ENCODE results near the gene MTCL1. TPM values are rescaled to one million over a fixed set of nuclear protein-coding genes. Genes with fewer than 3 reads are reported as not detected.
A peak's percentile ranks its signal among the peaks of the same experiment; 100 is the strongest.

The MTCL1 gene
- total RNA-seq, 1 experiment from 2014 or later: 11.6 TPM

DNA sequence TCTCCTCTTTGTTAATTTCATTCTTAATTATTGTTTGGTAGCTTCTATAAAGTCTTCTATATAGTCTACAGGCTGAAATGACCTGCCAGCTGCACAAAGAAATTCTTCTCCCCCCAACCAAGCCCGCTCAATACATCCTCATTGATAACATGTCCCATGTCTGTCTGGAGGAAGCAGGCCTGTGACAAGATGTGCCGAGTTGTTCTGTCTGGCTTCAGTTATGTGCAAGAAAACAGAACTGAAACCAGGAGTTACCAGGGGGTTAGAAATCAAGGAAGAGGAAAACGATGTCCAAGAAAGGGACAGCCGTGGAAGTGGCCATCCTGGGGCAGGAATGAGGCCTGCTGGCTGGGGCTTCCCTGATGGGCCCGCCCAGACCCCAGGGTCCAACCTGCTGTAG lies 57.6 kb downstream of the MTCL1 start:
- Mint-ChIP-seq H3K27ac (ENCODE audit: low read depth, unreplicated experiment) (peak overlapping the region; percentile 70), H3K36me3 (ENCODE audit: insufficient read depth, unreplicated experiment) (peaks cover 11% of the 10 kb centered on the region), H3K4me1 (ENCODE audit: insufficient read depth, unreplicated experiment) (no peaks in the 10 kb centered on the region), H3K27me3 (ENCODE audit: insufficient read depth, unreplicated experiment) (no peaks in the 10 kb centered on the region), H3K4me3 (ENCODE audit: unreplicated experiment) (no peak overlapping the region), H3K9me3 (ENCODE audit: unreplicated experiment) (peaks cover 14% of the 10 kb centered on the region)
- intact Hi-C loops (cut with micrococcal nuclease): no loop called here
- CTCF ChIA-PET: interaction anchor here (0.6 to 0.7 kb wide), 2 partner anchors 35 to 277 kb away, joined by 3 read pairs; no protein-coding TSS in a partner anchor
- TF ChIP-seq, protein P1, sequence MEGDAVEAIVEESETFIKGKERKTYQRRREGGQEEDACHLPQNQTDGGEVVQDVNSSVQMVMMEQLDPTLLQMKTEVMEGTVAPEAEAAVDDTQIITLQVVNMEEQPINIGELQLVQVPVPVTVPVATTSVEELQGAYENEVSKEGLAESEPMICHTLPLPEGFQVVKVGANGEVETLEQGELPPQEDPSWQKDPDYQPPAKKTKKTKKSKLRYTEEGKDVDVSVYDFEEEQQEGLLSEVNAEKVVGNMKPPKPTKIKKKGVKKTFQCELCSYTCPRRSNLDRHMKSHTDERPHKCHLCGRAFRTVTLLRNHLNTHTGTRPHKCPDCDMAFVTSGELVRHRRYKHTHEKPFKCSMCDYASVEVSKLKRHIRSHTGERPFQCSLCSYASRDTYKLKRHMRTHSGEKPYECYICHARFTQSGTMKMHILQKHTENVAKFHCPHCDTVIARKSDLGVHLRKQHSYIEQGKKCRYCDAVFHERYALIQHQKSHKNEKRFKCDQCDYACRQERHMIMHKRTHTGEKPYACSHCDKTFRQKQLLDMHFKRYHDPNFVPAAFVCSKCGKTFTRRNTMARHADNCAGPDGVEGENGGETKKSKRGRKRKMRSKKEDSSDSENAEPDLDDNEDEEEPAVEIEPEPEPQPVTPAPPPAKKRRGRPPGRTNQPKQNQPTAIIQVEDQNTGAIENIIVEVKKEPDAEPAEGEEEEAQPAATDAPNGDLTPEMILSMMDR (IDR thresholded peaks at IDR 0.05; ENCODE audit: unreplicated experiment): no peak
- POLR2A ChIA-PET: interaction anchor here (0.7 kb wide), 1 partner anchor 185 kb away, joined by 3 read pairs; no protein-coding TSS in a partner anchor
- no peak for DNase-seq (ENCODE audit: unreplicated experiment)
- no TSS peak for BruUV-seq (replicated peaks)

DNA sequence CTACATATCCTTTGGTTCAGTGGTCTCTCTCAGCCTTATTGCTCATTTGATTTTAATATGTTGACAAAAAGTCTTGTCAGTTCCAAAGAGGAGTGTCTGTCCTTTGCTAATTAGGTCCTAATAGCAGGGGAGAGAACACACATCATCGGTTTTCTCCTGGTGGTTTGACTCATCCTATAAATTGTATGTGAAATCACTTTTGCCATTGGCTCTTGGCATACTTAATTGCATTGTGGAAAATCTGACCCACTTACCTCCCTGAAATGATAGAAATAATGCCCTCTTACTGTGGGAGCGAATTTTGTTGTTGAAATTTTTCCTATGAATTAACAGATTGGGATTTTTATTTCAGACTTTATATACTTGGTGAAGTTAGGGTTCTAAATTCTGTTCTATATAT lies 58.3 kb downstream of the MTCL1 start:
- peaks cover 11% of the 10 kb centered on the region for H3K36me3 Mint-ChIP-seq (ENCODE audit: insufficient read depth, unreplicated experiment)
- CTCF ChIA-PET: interaction anchor here (0.7 kb wide), 1 partner anchor 277 kb away, joined by 3 read pairs; no protein-coding TSS in a partner anchor
- intact Hi-C loops (cut with micrococcal nuclease): no loop called here
- H3K27me3 Mint-ChIP-seq (ENCODE audit: insufficient read depth, unreplicated experiment): no peaks in the 10 kb centered on the region
- TF ChIP-seq, protein P1 (IDR thresholded peaks at IDR 0.05; ENCODE audit: unreplicated experiment): no peak
- H3K4me3 Mint-ChIP-seq (ENCODE audit: unreplicated experiment): no peak overlapping the region
- peaks cover 14% of the 10 kb centered on the region for H3K9me3 Mint-ChIP-seq (ENCODE audit: unreplicated experiment)
- no TSS peak for BruUV-seq (replicated peaks)
- POLR2A ChIA-PET: interaction anchor here (0.5 kb wide), 1 partner anchor 183 kb away, joined by 3 read pairs; no protein-coding TSS in a partner anchor
- DNase-seq (ENCODE audit: unreplicated experiment): no peak
- no peak overlapping the region for H3K27ac Mint-ChIP-seq (ENCODE audit: low read depth, unreplicated experiment)
- no peaks in the 10 kb centered on the region for H3K4me1 Mint-ChIP-seq (ENCODE audit: insufficient read depth, unreplicated experiment)

DNA sequence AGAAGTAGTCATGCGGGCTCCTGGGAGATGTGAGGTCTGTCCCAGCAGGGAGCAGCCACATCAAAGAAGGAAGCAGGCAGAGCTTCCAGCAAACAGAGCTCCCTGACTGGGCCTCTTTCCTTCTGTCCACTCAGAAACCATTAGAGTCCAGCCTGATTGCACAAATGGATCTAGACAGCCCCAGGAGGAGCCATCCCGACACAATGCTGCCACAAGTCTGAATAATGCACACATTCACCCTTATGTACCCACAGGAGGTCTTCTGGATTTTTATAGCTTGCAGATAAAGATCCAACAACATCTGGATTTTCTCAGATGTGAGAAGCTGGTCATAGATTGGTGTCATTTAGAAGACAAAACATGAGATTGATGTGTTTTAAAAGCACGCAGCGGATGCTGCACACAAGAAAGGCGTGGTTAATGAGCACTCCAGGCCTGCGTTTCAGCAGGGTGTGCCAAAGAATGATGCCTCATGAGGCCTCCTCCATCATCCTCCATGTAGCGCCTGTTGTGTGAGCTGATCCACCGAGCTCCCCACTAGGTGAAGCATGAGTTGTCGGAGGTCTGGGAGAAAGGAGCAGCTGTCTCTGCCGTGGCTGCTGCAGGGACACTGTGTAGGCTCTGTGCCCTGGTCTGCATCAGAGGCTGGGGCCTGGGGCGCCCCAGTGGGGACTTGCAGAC lies 60.6 kb downstream of the MTCL1 start:
- H3K27me3 Mint-ChIP-seq (ENCODE audit: insufficient read depth, unreplicated experiment): no peaks in the 10 kb centered on the region
- no peak overlapping the region for H3K4me3 Mint-ChIP-seq (ENCODE audit: unreplicated experiment)
- H3K9me3 Mint-ChIP-seq (ENCODE audit: unreplicated experiment): peaks cover 14% of the 10 kb centered on the region
- intact Hi-C loops (cut with micrococcal nuclease): no loop called here
- ChIA-PET CTCF (interaction anchor here (0.5 to 1.2 kb wide), 5 partner anchors 9 to 751 kb away, joined by 3 to 5 read pairs (median 3); no protein-coding TSS in a partner anchor), POLR2A (no interaction called here)
- peaks cover 11% of the 10 kb centered on the region for H3K36me3 Mint-ChIP-seq (ENCODE audit: insufficient read depth, unreplicated experiment)
- H3K4me1 Mint-ChIP-seq (ENCODE audit: insufficient read depth, unreplicated experiment): no peaks in the 10 kb centered on the region
- TF ChIP-seq, protein P1 (IDR thresholded peaks at IDR 0.05; ENCODE audit: unreplicated experiment): no peak
- no TSS peak for BruUV-seq (replicated peaks)
- DNase-seq (ENCODE audit: unreplicated experiment): no peak
- H3K27ac Mint-ChIP-seq (ENCODE audit: low read depth, unreplicated experiment): no peak overlapping the region

DNA sequence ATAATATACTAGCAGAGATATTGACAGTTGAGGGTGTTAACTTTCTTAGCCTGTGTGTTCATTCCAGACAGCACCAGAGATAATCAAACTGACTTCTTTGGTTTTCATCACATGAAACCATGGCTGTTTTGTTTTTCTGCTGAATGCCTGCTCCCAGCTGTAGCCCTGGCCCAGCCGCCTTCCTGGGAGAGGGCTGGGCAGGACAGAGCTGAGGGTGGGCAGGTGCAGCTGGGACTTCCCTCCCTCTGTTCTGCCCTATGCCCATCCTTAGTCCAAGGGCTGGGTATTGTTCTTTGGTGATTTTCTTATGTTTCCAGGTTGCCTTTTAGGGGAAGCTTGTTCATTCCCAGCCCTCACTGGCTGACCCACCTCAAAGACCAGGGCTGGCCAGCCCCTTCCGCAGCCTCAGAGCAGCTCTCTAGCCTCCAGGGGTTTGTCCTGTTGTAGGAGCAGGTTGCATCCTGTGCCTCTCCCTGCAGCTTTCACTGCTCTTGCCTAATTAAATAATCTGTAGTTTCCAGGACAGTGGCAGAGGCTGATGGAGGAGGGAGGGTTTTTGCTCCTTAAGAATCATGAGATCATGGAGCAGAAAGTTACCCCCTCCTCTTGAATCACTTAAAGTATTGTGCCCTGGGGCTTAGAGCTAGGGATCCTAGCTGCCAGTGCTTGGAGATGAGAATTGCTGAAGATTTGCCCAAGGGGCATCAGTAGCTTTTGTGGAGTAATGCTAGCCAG lies 61.4 kb downstream of the MTCL1 start:
- TF ChIP-seq, protein P1 (IDR thresholded peaks at IDR 0.05; ENCODE audit: unreplicated experiment): no peak
- intact Hi-C loops (cut with micrococcal nuclease): no loop called here
- H3K4me3 Mint-ChIP-seq (ENCODE audit: unreplicated experiment): no peak overlapping the region
- CTCF ChIA-PET: interaction anchor here (0.6 to 1.2 kb wide), 5 partner anchors 9 to 599 kb away, joined by 3 read pairs; no protein-coding TSS in a partner anchor
- peaks cover 11% of the 10 kb centered on the region for H3K36me3 Mint-ChIP-seq (ENCODE audit: insufficient read depth, unreplicated experiment)
- POLR2A ChIA-PET: no interaction called here
- peaks cover 8% of the 10 kb centered on the region for H3K9me3 Mint-ChIP-seq (ENCODE audit: unreplicated experiment)
- no peaks in the 10 kb centered on the region for H3K27me3 Mint-ChIP-seq (ENCODE audit: insufficient read depth, unreplicated experiment)
- no peaks in the 10 kb centered on the region for H3K4me1 Mint-ChIP-seq (ENCODE audit: insufficient read depth, unreplicated experiment)
- no peak overlapping the region for H3K27ac Mint-ChIP-seq (ENCODE audit: low read depth, unreplicated experiment)
- no peak for DNase-seq (ENCODE audit: unreplicated experiment)
- BruUV-seq (replicated peaks): no TSS peak
